GM12801 (cell line): Measurements from ENCODE around the gene SNX17.

Experiments used
- TF ChIP-seq, protein P1 (sequence below): IDR thresholded peaks from one replicate; pipeline ENCODE4 v1.5.1; 2011; ENCODE audit warnings: control low read depth; ENCODE audit not compliant: insufficient read length; ENCODE audit errors: extremely low read depth

The SNX17 gene

DNA sequence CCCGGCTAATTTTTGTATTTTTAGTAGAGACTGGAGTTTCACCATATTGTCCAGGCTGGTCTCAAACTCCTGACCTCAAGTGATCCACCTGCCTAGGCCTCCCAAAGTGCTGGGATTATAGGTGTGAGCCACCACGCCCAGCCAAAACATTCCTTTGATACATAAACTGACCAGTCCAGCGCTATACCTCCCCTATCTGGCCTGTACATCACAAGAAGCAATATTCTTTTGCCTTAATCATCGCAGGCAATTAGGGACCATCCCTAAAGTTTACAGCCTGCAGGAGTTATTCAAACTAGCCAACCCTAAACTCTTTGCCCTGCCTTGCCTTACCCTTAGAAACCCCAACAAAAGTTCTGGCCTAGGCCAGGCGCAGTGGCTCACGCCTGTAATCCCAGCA lies 45.7 kb downstream of the SNX17 start:
- TF ChIP-seq, protein P1, sequence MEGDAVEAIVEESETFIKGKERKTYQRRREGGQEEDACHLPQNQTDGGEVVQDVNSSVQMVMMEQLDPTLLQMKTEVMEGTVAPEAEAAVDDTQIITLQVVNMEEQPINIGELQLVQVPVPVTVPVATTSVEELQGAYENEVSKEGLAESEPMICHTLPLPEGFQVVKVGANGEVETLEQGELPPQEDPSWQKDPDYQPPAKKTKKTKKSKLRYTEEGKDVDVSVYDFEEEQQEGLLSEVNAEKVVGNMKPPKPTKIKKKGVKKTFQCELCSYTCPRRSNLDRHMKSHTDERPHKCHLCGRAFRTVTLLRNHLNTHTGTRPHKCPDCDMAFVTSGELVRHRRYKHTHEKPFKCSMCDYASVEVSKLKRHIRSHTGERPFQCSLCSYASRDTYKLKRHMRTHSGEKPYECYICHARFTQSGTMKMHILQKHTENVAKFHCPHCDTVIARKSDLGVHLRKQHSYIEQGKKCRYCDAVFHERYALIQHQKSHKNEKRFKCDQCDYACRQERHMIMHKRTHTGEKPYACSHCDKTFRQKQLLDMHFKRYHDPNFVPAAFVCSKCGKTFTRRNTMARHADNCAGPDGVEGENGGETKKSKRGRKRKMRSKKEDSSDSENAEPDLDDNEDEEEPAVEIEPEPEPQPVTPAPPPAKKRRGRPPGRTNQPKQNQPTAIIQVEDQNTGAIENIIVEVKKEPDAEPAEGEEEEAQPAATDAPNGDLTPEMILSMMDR, result no peak

DNA sequence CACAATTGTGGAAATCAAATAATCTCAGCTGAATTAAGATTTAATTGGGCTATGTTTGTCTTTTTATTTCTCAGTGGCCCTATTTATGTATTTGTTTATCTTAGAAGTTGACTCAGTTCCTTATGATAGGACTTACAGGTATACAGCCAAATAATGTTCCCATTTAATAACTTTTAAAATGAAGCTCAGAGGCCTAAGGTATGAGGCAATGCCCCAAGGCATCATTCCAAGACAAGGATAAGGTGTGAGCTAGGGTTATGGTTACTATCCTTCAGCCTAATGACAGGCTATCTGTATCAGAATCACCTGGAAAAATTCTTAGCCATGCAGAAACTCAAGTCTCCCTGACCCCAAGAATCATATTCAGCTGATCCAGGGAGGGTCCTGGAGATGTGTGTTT lies 50.6 kb downstream of the SNX17 start:
- TF ChIP-seq, protein P1, result no peak

GRCh38 chr2:27421660-27422250 lies 51.3 kb downstream of the SNX17 start:
- TF ChIP-seq, protein P1, result no peak

GRCh38 chr2:27422958-27423357 lies 52.5 kb downstream of the SNX17 start:
- TF ChIP-seq, protein P1, result no peak
